Activated CD4-positive, alpha-beta T cell treated with anti-CD3 and anti-CD28 coated beads, Interleukin-2, amount 10 ng/mL, durations not matched to agents 24 days and 14 days (primary cell): ENCODE results near the gene AUNIP. TPM values are rescaled to one million over a fixed set of nuclear protein-coding genes. Genes with fewer than 3 reads are reported as not detected.
A peak's percentile ranks its signal among the peaks of the same experiment; 100 is the strongest.

ENCODE experiments used
- DNase-seq: peaks from one replicate; pipeline ENCODE4 v3.0.0; 2022
- H3K27ac Mint-ChIP-seq: one replicate; pipeline ENCODE4 v1.8.0; 2022; ENCODE audit warnings: mild to moderate bottlenecking, mixed read lengths
- H3K27me3 Mint-ChIP-seq: one replicate; pipeline ENCODE4 v1.8.0; 2022; ENCODE audit warnings: mixed read lengths
- H3K36me3 Mint-ChIP-seq: one replicate; pipeline ENCODE4 v1.8.0; 2022; ENCODE audit warnings: low read depth, mild to moderate bottlenecking, mixed read lengths
- H3K4me1 Mint-ChIP-seq: one replicate; pipeline ENCODE4 v1.8.0; 2021; ENCODE audit warnings: mixed read lengths
- H3K4me3 Mint-ChIP-seq: one replicate; pipeline ENCODE4 v1.8.0; 2022; ENCODE audit warnings: mild to moderate bottlenecking, moderate library complexity, mixed read lengths
- H3K9me3 Mint-ChIP-seq: one replicate; pipeline ENCODE4 v1.8.0; 2021; ENCODE audit warnings: mixed read lengths
- intact Hi-C: fragments of 100-400 bp; cut with micrococcal nuclease; formaldehyde crosslinking; loops from one replicate; pipeline ENCODE4 v1.15.1; 2023
- total RNA-seq: library from RNA; stranded (reverse); gene quantifications from 2 replicates; pipeline ENCODE4 v1.2.3, GENCODE V29; 2022

The AUNIP gene
- total RNA-seq, 1 donor from 2014 or later = 12.0 TPM

DNA sequence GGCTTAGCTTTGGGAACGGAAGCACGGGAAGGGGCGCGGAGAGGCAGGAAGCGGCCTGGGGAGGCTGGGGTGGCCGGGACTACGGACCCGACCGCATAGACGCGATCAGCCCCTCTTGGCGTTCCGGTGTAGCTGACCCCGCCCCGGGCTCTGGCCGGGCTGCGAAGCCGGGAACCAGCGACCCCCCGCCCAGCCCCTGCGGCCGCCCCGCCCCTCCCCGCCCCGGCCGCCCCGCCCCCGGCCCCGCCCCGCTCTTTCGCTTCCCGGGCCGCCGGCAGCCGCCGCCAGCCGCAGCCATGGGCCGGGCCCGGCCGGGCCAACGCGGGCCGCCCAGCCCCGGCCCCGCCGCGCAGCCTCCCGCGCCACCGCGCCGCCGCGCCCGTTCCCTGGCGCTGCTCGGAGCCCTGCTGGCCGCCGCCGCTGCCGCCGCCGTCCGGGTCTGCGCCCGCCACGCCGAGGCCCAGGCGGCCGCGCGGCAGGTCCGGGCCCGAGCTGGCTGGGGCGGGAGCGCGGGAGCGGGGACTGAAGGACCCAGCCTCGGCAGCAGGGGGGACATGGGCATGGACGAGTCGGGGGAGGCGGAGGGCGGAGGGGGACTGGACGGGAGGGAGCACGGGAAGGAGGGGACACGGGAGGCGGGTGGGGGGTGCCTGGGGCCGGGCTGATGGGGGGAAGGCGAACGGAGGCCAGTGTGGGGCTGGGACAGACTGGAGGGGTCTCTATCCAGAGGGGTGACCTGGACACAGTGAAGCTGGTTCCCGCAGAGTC, 59.1 kb downstream of the AUNIP start, which contains the start of gene SELENON:
TSS of gene SELENON (plus strand) at position 259 of the 768 bp plus-strand sequence. CDS start at position 297, 38 bp downstream.
- peaks cover 28% of the 10 kb centered on the region for H3K27me3 Mint-ChIP-seq
- no peak within 1 kb of the TSS for H3K27ac Mint-ChIP-seq
- H3K9me3 Mint-ChIP-seq = no peaks in the 10 kb centered on the region
- peak; percentile 83 for DNase-seq
- peaks cover 38% of the 10 kb centered on the region for H3K4me1 Mint-ChIP-seq
- no peaks in the 10 kb centered on the region for H3K36me3 Mint-ChIP-seq
- peak within 1 kb of the TSS; percentile 78 for H3K4me3 Mint-ChIP-seq
- intact Hi-C loops = loop anchor here (5.0 kb wide), 1 partner anchor 123 kb away; no protein-coding TSS in a partner anchor

DNA sequence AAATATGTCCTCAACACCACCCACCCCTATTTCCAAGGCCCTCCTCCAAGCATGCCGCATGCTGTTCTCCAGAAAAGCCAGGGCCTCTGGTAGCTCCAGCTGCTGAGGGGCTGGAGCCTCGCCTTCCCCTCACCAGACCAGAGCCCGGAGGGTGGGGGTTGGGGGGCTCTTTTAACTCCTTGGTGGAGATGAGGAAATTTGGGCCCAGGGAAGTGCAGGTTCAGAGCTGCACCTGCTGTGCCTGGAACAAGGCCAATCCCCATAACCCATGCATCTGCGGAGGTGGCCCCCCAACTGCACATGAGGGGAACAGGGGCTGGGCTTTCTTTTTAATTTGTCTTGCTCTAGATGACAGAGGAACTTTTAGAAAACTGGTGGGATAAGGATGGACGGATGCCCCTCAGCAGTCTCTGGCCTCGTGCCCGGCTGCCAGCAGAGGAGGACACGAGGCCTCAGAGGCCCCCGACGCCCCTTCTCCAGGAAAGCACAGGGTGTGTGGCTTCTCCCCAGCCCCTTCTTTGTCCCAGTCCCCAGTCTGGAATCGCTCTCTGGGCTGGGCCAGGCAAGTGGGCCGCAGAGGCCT, 59.8 kb downstream of the AUNIP start:
- Mint-ChIP-seq H3K36me3 (no peaks in the 10 kb centered on the region), H3K9me3 (no peaks in the 10 kb centered on the region), H3K27ac (no peak overlapping the region), H3K27me3 (peaks cover 28% of the 10 kb centered on the region), H3K4me3 (peak overlapping the region; percentile 62), H3K4me1 (peaks cover 38% of the 10 kb centered on the region)
- DNase-seq = no peak
- intact Hi-C loops = loop anchor here (5.0 kb wide), 1 partner anchor 122 kb away; no protein-coding TSS in a partner anchor

- Mint-ChIP-seq H3K4me1 (peaks cover 34% of the 10 kb centered on the region), H3K36me3 (no peaks in the 10 kb centered on the region), H3K4me3 (peak overlapping the region; percentile 62), H3K27ac (no peak overlapping the region), H3K9me3 (no peaks in the 10 kb centered on the region), H3K27me3 (peaks cover 30% of the 10 kb centered on the region)
- no peak for DNase-seq
- intact Hi-C loops = loop anchor here (5.0 kb wide), 1 partner anchor 122 kb away; no protein-coding TSS in a partner anchor
These were observed 60.4 kb downstream of the AUNIP start for GRCh38 chr1:25798666-25799351.

DNA sequence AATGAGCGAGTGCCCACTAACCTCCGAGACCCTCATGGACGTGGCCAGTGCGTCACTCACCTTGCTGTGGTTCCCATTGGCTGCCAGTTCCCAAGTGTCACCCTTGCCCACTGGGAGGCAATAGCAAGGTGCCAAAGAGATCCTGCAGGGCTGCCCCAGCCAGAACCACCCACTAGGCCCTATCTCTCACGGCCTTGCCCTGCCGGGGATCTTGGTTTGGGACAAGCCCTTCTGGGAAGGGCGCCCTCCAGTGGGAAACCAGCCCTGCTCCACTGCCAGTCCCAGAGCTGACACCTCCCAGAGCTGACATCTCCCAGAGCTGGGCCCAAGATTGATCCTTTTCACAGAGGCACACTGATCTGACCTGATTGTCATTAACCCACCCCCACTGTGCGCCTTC, 61.3 kb downstream of the AUNIP start:
- H3K27ac Mint-ChIP-seq = no peak overlapping the region
- intact Hi-C loops = loop anchor here (2.0 to 5.0 kb wide), 2 partner anchors 121 to 189 kb away; no protein-coding TSS in a partner anchor
- peak; percentile 77 for DNase-seq
- H3K9me3 Mint-ChIP-seq = no peaks in the 10 kb centered on the region
- peaks cover 32% of the 10 kb centered on the region for H3K4me1 Mint-ChIP-seq
- no peak overlapping the region for H3K4me3 Mint-ChIP-seq
- H3K36me3 Mint-ChIP-seq = no peaks in the 10 kb centered on the region
- peaks cover 34% of the 10 kb centered on the region for H3K27me3 Mint-ChIP-seq

- H3K4me1 Mint-ChIP-seq = peaks cover 25% of the 10 kb centered on the region
- intact Hi-C loops = loop anchor here (2.0 to 5.0 kb wide), 2 partner anchors 120 to 188 kb away; no protein-coding TSS in a partner anchor
- no peaks in the 10 kb centered on the region for H3K36me3 Mint-ChIP-seq
- H3K4me3 Mint-ChIP-seq = peak overlapping the region; percentile 11
- peak; percentile 94 for DNase-seq
- peak overlapping the region; percentile 48 for H3K27ac Mint-ChIP-seq
- peaks cover 32% of the 10 kb centered on the region for H3K27me3 Mint-ChIP-seq
- no peaks in the 10 kb centered on the region for H3K9me3 Mint-ChIP-seq
These were observed 62.3 kb downstream of the AUNIP start for GRCh38 chr1:25796811-25797458.

- peaks cover 35% of the 10 kb centered on the region for H3K27me3 Mint-ChIP-seq
- peak overlapping the region; percentile 48 for H3K27ac Mint-ChIP-seq
- intact Hi-C loops = loop anchor here (2.0 to 5.0 kb wide), 3 partner anchors 21 to 187 kb away; no protein-coding TSS in a partner anchor
- no peak for DNase-seq
- H3K4me3 Mint-ChIP-seq = peak overlapping the region; percentile 60
- H3K4me1 Mint-ChIP-seq = peaks cover 23% of the 10 kb centered on the region
- no peaks in the 10 kb centered on the region for H3K36me3 Mint-ChIP-seq
- no peaks in the 10 kb centered on the region for H3K9me3 Mint-ChIP-seq
These were observed 63.1 kb downstream of the AUNIP start for GRCh38 chr1:25795946-25796810.

GRCh38 chr1:25795211-25795610, 64.0 kb downstream of the AUNIP start:
- H3K4me3 Mint-ChIP-seq = no peak overlapping the region
- intact Hi-C loops = loop anchor here (2.0 to 5.0 kb wide), 2 partner anchors 20 to 118 kb away; no protein-coding TSS in a partner anchor

DNA sequence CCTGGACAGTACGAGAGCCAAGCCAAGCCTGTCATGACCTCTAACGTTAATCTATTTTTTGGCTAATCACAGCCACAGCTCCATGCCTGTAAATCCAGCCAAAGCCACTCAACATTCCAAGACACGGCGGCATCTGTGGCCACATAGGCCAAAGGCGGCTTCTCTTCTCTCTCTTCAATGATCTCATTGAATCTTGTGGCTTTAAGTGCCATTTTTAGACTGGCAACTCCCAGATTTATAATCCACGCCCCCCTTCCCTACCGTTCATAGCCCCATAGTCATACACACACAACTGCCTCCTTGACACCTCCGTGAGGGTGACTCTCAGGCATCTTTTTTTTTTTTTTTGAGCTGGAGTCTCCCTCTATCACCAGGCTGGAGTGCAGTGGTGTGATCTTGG, 64.9 kb downstream of the AUNIP start:
- H3K27me3 Mint-ChIP-seq = peaks cover 29% of the 10 kb centered on the region
- H3K27ac Mint-ChIP-seq = no peak overlapping the region
- no peaks in the 10 kb centered on the region for H3K36me3 Mint-ChIP-seq
- peaks cover 19% of the 10 kb centered on the region for H3K4me1 Mint-ChIP-seq
- no peaks in the 10 kb centered on the region for H3K9me3 Mint-ChIP-seq
- DNase-seq = no peak
- intact Hi-C loops = loop anchor here (2.0 kb wide), 1 partner anchor 20 kb away; no protein-coding TSS in a partner anchor
- H3K4me3 Mint-ChIP-seq = no peak overlapping the region

More at GRCh38 chr1:25795211-25795610, 64.0 kb downstream of the AUNIP start:
- no peak overlapping the region for H3K27ac Mint-ChIP-seq
- H3K9me3 Mint-ChIP-seq = no peaks in the 10 kb centered on the region
- H3K36me3 Mint-ChIP-seq = no peaks in the 10 kb centered on the region
- peaks cover 19% of the 10 kb centered on the region for H3K4me1 Mint-ChIP-seq
- no peak for DNase-seq
- H3K27me3 Mint-ChIP-seq = peaks cover 29% of the 10 kb centered on the region

GRCh38 chr1:25793585-25794170, 65.6 kb downstream of the AUNIP start:
- Mint-ChIP-seq H3K27ac (no peak overlapping the region), H3K9me3 (no peaks in the 10 kb centered on the region), H3K4me3 (no peak overlapping the region), H3K36me3 (no peaks in the 10 kb centered on the region), H3K27me3 (peaks cover 29% of the 10 kb centered on the region), H3K4me1 (peaks cover 19% of the 10 kb centered on the region)
- intact Hi-C loops = loop anchor here (2.0 kb wide), 1 partner anchor 19 kb away; no protein-coding TSS in a partner anchor
- DNase-seq = no peak

DNA sequence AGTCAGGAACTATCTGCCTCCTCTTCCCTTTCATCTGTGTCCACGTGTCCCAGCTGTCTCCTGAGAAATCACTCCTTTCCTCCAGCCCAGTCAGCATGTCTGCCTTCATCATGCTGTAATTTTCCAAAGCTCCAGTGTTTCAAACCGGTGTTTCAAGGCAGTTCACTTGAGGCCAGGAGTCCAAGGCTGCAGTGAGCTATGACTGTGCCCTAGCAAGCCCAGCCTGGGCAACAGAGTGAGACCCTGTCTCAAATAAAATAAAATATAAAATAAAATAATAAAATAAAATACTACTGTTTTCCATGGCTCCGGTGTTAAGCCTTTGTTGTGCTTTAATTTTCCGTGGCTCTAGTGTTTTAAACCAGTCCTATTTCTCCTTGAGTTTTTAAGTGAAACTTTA, 67.1 kb downstream of the AUNIP start:
- intact Hi-C loops = no loop called here
- Mint-ChIP-seq H3K4me1 (peaks cover 13% of the 10 kb centered on the region), H3K4me3 (no peak overlapping the region), H3K27me3 (peaks cover 29% of the 10 kb centered on the region), H3K27ac (no peak overlapping the region), H3K9me3 (no peaks in the 10 kb centered on the region), H3K36me3 (no peaks in the 10 kb centered on the region)
- DNase-seq = no peak

- H3K36me3 Mint-ChIP-seq = no peaks in the 10 kb centered on the region
These were observed 68.8 kb downstream of the AUNIP start for GRCh38 chr1:25790472-25790871.

DNA sequence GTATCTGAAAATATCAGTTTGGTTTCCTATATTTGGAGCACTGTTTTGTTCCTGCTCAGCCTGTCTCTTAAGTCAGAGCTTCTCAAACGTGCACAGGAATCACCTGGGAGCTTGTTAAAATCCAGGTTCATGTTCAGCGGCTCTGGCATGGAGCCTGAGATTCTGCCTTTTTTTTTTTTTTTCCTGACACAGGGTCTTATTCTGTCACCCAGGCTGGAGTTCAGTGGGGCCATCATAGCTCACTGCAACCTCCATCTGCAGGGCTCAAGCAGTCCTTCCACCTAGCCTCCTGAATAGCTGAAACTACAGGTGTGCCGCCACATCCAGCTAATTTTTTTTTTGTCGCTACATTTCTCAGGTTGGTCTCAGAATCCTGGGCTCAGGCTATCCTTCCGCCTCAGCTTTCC, 71.5 kb downstream of the AUNIP start:
- Mint-ChIP-seq H3K4me1 (no peaks in the 10 kb centered on the region), H3K36me3 (peaks cover 5% of the 10 kb centered on the region), H3K27me3 (peaks cover 20% of the 10 kb centered on the region), H3K27ac (no peak overlapping the region), H3K4me3 (no peak overlapping the region), H3K9me3 (no peaks in the 10 kb centered on the region)
- intact Hi-C loops = no loop called here
- DNase-seq = no peak

More at GRCh38 chr1:25790472-25790871, 68.8 kb downstream of the AUNIP start:
- no peaks in the 10 kb centered on the region for H3K4me1 Mint-ChIP-seq
- peaks cover 25% of the 10 kb centered on the region for H3K27me3 Mint-ChIP-seq
- H3K9me3 Mint-ChIP-seq = no peaks in the 10 kb centered on the region
- intact Hi-C loops = no loop called here
- DNase-seq = no peak
- H3K4me3 Mint-ChIP-seq = no peak overlapping the region
- H3K27ac Mint-ChIP-seq = no peak overlapping the region
